Head of caudate nucleus (tissue), 42 donors: ENCODE results near the gene CDCA5.

Source experiments
- DNase-seq, 42 donors: peaks; one replicate each; pipeline versions ENCODE4 v3.0.0 to v3.0.0-alpha.2; 2020 to 2021; ENCODE audit warnings: mixed read lengths in 7 of 42
- intact Hi-C: fragments of 100-400 bp; cut with DNase I; formaldehyde crosslinking; loops from one replicate; pipeline ENCODE4 v1.15.0; 2022

Gene CDCA5

DNA sequence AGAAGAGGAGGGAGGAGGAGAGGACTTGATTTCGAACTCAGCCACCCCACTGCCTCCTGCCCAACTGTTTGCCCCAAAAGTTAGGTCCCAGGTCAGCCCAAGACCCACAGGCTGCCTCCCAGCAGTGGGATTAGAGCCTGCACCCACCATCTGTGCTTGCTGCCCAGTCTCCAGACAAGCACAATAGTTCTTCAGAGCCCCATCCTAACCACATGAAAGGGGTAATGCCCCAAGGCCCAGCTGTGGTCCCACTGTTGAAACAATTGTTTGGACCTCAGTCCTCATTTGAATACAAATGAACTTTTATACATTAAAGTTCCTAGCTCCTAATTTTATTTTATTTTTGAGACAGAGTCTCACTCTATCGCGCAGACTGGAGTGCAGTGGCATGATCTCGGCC lies 6.8 kb upstream of the CDCA5 start:
- intact Hi-C loops, result no loop called here
- peak in 30 of 42 donors; percentile 16 to 76 (median 51) for DNase-seq

- DNase-seq, result no peak
- intact Hi-C loops, result no loop called here
Observed at GRCh38 chr11:65089621-65090020, 5.8 kb upstream of the CDCA5 start.

DNA sequence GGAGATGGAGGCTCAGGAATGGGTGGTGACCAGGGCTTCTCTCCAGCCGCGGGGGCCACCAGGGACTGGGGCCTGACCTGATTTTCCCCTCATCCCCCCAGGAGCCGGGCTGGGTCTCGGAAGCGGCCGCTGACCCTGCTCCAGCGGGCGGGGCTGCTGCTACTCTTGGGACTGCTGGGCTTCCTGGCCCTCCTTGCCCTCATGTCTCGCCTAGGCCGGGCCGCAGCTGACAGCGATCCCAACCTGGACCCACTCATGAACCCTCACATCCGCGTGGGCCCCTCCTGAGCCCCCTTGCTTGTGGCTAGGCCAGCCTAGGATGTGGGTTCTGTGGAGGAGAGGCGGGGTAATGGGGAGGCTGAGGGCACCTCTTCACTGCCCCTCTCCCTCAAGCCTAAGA lies 4.0 kb upstream of the CDCA5 start:
- DNase-seq, result no peak

GRCh38 chr11:65087216-65087615 lies 3.4 kb upstream of the CDCA5 start:
- DNase-seq, result no peak
- intact Hi-C loops, result no loop called here

More for the DNA sequence above, 4.0 kb upstream of the CDCA5 start:
- intact Hi-C loops, result no loop called here

GRCh38 chr11:65086809-65087208 lies 3.0 kb upstream of the CDCA5 start:
- intact Hi-C loops, result no loop called here
- DNase-seq, result no peak

- no peak for DNase-seq
- intact Hi-C loops, result loop anchor here (2.0 kb wide), 1 partner anchor 31 kb away; the partner anchor contains the start of gene ZNHIT2
Observed at GRCh38 chr11:65085446-65085845, 1.6 kb upstream of the CDCA5 start.

- no peak for DNase-seq
- intact Hi-C loops, result loop anchor here (1.0 to 2.0 kb wide), 2 partner anchors 12 to 32 kb away; partner anchors contain the start of genes VPS51 and ZNHIT2
Observed at GRCh38 chr11:65084598-65085375, 947 bp upstream of the CDCA5 start.

GRCh38 chr11:65083134-65083833 lies 556 bp downstream of the CDCA5 start:
- intact Hi-C loops, result no loop called here
- DNase-seq, result no peak

- intact Hi-C loops, result no loop called here
- no peak for DNase-seq
Observed at GRCh38 chr11:65078786-65079342, 5.0 kb downstream of the CDCA5 start.

DNA sequence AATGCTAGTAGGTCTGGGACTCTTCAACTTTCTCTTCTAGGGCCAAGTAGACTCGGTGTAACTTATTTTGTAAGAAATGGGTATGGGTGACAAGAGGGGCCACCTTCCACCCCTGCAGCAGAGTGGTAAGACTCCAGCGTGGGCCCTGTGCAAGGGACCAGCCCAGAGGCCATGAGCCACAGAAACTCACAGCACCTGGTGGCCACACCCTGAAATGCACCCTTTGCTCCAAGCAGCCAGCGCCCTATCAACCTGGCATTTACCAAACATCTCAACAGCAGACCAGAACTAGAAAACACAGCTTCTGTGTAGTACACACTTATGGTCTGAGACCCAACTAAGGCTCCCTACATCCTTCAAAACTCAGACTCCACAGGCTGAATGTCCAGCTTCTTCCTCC lies 5.7 kb downstream of the CDCA5 start:
- DNase-seq, result no peak
- intact Hi-C loops, result no loop called here

DNA sequence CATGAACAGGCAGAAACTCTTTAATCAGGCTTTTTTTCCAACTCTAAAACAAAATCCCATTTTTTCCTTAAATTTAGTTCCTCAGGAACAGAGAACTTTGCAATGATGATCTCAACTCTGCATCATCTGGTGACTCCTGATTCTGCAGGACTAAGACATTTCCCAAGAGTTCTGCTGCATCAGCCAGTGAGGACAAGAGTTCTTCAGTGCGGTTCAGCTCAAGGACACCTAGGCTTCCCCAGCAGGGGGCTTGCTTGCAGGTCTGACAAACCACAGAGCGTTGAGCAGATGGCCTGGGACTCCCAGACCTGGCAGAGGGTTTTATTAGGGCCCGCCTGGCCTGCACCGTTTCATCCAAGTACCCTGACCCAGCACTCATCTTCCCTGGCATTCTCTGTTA lies 6.4 kb downstream of the CDCA5 start:
- DNase-seq, result no peak
- intact Hi-C loops, result no loop called here

- intact Hi-C loops, result no loop called here
- no peak for DNase-seq
Observed at GRCh38 chr11:65072631-65072966, 11.2 kb downstream of the CDCA5 start.

- no peak for DNase-seq
- intact Hi-C loops, result no loop called here
Observed at GRCh38 chr11:65071907-65072630, 11.8 kb downstream of the CDCA5 start.

- no peak for DNase-seq
- intact Hi-C loops, result no loop called here
Observed at GRCh38 chr11:65069217-65069616, 14.6 kb downstream of the CDCA5 start.

DNA sequence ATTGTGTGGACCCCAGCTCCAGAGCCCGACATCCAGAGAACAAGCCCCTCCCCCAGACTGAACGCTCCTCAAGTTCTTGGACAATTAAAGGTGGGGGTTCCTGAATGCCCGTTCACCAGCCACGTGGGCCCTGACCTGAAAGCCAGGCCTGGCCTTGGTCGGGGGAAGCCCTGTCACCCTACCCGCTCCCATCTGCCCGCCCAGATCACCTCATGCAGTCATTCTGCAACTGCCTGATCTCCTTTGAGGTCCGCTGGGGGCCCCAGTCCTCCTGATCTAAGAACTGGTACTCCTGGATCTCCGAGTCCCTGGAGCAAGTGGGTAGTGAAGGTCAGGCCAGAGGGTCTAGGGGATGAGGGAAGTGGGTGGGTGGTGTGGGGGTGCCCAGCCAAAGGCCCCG lies 16.4 kb downstream of the CDCA5 start:
- intact Hi-C loops, result no loop called here
- no peak for DNase-seq

GRCh38 chr11:65066805-65067291 lies 17.0 kb downstream of the CDCA5 start:
- intact Hi-C loops, result no loop called here
- DNase-seq, result no peak

- no peak for DNase-seq
- intact Hi-C loops, result no loop called here
Observed at GRCh38 chr11:65066315-65066714, 17.5 kb downstream of the CDCA5 start.

GRCh38 chr11:65065851-65066250 lies 18.0 kb downstream of the CDCA5 start:
- DNase-seq, result no peak
- intact Hi-C loops, result no loop called here

DNA sequence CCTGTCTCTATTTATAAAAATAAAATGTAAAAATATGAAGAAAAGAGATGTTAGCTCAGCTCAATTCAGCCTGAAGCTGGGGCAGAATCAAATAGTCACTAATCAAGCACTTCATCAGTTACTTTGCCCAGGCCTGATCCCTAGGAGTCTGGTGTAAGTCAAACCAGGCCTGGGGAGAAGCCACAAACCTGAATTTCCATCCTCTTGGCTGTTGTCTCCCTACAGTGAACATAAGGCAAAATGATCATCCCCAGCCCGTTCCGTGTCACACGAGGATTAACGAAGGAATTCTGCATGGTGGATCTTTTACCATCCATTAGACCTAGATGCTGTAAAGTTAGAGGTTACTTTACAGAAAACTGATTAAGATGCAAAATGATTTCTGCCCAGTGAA lies 19.0 kb downstream of the CDCA5 start:
- DNase-seq, result no peak
- intact Hi-C loops, result no loop called here

GRCh38 chr11:65063532-65063931 lies 20.3 kb downstream of the CDCA5 start:
- DNase-seq, result no peak
- intact Hi-C loops, result no loop called here
